Activated CD8-positive, alpha-beta memory T cell treated with anti-CD3 and anti-CD28 coated beads for 24 hours (primary cell): ENCODE data around the gene TMEM191C.
"Not testable (repeated sequence)": the region's sequence is repeated elsewhere in the genome, so short reads cannot be mapped to it uniquely, and the experiment has no call there.

Experiments
- DNase-seq: peaks from one replicate; pipeline ENCODE4 v3.0.0-alpha.2; 2020

TMEM191C gene

GRCh38 chr22:21467337-21468193, at the start of gene TMEM191C:
Gene TMEM191C (plus strand): TSS chr22:21467387. CDS start chr22:21467460, 73 bp downstream.
- DNase-seq = not testable (repeated sequence)

DNA sequence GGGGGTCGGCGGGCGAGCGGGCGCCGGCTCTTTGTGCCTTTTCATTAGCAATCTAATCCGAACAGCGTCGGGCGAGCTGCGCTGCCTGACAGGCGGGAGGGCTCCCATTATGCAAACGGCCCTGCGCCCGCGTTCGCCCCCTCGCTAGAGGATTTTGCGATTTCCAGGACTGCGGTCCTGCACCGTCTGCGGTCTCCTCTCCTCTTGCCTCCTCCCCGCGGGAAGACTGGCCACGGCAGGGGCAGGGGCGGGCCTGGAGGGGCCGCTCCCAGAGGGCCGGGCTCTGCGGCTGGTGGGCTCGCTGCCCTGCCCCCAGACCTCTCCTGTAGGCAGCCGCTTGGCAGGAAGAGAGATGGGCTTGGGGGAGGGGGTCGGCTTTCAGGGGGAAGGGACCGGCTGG, 49.3 kb upstream of the TMEM191C start:
- DNase-seq = peak; percentile 60

GRCh38 chr22:21418974-21419638, 48.1 kb upstream of the TMEM191C start:
- DNase-seq = not testable (repeated sequence)

DNA sequence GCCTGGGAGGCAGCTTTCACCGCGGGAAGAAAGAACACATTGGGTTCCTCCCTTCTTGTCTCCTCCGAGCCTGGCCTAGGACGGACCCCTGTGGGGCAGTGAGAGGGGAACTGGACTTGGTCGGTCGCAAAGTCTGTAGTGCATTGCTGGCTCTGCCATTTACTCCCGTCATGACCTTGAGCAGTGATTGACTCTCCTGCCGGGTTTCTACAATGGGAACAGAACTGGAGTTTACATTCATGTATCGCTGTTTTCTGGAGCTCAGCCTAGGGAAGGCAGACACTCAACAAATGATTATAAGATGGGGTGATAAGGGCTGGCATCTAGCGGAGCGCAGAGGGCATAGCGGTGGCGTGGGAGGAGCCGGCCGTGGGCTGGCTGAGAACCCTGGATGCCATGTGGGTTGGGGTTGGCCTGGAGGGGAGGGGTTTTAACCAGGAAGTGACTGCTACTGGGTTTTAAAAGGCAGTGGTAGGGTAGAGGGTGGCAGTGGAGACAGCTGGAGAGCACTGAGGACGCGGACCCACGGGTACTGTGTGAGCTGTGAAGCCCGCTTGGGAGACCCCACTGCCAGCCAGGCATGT, 46.9 kb upstream of the TMEM191C start:
- not testable (repeated sequence) for DNase-seq

- DNase-seq = not testable (repeated sequence)
These were observed 43.0 kb upstream of the TMEM191C start for GRCh38 chr22:21424084-21424709.

- not testable (repeated sequence) for DNase-seq
These were observed 32.6 kb upstream of the TMEM191C start for GRCh38 chr22:21434378-21435233.

- peak; percentile 30 for DNase-seq
These were observed 31.0 kb upstream of the TMEM191C start for GRCh38 chr22:21435998-21436810.

- not testable (repeated sequence) for DNase-seq
These were observed 29.2 kb upstream of the TMEM191C start for GRCh38 chr22:21438013-21438412.

DNA sequence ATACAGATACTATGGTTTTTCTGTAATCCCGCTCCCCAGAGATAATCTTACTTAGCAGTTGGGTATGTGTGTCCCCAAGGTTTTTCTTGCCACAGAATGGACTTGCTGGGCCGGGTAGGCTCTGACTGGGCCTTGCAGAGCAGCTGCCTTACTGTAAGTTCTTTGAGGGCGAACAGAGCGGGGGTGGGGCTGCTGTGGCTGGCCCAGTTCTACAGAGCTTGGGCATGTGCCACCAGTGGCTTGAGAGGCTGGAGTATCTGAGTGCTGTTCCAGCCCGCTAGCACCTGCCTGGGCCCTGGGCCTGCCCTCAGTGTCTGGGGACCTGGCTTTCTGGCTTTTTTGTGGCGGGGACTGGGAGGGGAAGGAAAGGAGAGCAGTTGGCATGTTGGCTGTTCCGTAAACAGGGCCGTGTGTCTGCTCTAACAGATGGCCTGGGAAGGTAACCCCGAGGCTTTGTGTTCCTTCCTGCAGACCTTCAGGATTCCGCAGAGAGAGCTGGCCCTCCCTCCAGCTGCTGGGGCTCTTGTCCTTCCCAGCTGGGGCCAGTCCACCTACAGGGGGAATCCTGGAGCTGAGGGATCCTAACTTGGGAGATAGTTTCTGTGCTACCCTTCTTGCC, 27.1 kb upstream of the TMEM191C start:
- DNase-seq = not testable (repeated sequence)

DNA sequence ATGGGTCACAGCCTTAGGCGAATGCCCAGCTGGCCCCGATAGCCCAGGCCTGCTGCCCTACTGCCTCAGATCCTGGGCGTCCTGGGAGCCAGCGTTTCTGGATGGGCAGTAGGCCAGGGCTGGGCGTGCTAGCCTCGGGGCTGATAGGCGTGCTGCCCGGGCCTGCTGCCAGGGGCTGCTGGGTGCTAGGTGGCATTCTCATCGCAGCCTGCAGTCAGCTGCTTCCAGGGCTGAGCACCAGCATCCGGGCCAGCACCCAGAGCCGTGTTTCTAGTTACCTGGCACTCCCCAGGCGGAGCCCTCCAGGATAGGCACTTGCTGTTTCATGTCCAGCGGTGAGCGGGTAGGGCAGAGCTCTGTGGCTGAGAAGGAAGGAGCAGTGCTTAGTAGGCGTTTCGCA, 26.5 kb upstream of the TMEM191C start:
- not testable (repeated sequence) for DNase-seq

DNA sequence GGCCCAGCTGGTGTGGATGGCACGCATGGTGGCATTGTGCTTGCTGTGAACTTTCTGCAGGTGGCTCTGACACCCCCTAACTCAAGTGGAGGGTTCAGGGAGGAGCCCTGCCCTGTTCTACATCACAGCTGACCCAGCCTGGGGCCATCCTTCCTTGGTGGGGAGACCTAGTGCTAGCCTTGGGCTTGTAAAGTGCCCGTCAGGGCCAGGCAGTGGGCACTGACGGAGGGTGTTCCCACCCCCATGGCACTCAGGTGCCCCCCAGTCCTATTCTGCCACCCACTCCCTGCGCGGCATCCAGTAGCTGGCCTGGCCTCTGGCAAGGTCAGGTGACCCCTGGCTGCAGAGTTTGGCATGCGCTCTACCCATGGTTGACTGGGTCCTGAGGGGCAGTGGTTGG, 26.0 kb upstream of the TMEM191C start:
- DNase-seq = not testable (repeated sequence)

- not testable (repeated sequence) for DNase-seq
These were observed 25.1 kb upstream of the TMEM191C start for GRCh38 chr22:21442123-21442522.

DNA sequence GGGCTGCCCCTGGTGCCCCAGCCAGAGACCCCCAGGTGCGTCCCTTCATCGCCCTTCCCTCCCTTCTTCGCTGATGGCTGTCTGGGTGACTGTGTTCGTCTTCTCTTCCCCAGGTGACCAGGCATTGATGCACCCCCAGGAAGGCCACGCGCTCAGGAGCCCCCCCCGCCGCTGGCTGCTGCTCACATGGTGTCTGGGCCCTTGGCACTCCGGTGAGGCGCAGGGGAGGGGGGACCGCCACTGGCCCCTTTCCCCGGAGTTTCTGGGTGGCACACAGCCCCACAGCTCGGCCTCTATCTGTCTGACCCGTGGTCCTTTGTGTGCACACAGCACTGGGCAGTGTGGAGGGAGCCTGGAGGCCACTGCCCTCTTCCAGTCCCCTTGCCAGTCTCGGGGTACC, 24.5 kb upstream of the TMEM191C start:
- not testable (repeated sequence) for DNase-seq

GRCh38 chr22:21443057-21443734, 24.0 kb upstream of the TMEM191C start:
- DNase-seq = no peak

GRCh38 chr22:21443735-21444421, 23.3 kb upstream of the TMEM191C start:
- DNase-seq = no peak

DNA sequence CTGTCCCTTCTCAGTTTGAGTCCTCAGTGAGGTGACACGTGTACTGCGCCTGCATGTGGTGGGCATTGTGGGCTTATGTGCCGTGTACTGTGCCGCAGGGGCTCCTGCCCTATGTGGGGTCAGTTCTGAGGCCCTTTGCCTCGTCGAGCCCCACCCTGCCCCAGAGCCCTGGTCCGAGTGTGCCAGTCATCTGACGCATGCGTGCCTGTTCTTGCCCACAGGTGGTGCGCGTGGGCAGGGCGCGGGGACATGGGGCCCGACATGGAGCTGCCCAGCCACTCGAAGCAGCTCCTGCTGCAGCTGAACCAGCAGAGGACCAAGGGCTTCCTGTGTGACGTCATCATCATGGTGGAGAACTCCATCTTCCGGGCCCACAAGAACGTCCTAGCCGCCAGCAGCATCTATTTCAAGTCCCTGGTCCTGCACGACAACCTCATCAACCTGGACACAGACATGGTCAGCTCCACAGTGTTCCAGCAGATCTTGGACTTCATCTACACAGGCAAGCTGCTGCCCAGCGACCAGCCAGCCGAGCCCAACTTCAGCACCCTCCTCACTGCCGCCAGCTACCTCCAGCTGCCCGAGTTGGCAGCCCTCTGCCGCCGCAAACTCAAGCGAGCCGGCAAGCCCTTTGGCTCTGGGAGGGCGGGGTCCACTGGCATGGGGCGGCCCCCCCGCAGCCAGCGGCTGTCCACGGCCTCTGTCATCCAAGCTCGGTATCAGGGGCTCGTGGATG, 22.3 kb upstream of the TMEM191C start:
- DNase-seq = no peak

- no peak for DNase-seq
These were observed 21.6 kb upstream of the TMEM191C start for GRCh38 chr22:21445437-21446127.
